NCI-H1417 (cell line): ENCODE results near the gene QKI.

Experiments used
- DNase-seq, 3 experiments: peaks; one replicate each; lab custom pipeline; 2025; lab: John Stamatoyannopoulos, UW

Gene QKI

DNA sequence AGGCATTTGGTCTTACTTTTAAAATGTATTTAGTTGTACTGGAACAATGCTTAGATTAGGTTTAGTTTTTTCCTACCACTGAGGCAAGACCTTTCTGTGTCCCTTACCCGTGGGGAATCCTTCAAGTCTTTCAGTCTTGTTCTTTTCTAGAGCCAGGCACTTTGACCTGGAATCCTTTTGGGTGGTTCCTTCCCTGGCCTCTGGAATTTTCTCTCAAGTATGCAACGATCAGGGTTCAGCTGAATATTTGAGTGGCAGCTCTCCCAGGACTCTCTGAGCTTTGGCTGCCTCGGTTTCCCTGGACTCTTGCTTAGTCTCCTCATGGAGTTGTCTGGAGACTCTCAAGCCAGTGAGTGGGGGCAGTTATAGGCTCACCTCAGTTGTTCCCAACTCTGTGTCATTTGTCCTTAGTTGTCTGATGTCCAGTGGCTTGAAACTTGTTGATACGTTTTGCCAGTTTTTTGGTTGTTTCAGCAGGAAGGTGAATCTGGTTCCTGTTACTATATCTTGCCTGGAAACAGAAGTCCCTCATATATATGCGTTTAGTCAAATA is 118.1 kb downstream of the QKI start:
- no peak for DNase-seq

DNA sequence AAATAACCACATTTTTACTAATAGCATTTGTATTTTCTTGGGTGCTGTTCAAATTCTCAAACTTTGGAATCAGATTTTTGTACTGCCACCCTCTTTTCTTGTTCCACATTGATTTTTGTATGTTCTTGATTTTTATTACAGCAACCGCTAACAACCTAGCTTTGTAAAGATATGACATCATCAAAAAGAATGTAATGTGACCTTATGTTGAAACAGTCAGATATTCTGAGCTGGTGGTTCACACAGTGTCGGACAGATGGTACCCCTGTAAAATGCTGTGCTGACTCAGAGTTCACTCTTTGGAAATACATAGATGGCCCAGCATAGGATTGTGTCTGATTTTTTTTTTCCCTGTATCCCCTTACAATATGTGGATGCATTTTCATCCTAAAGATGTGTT is 118.9 kb downstream of the QKI start:
- DNase-seq, result no peak

GRCh38 chr6:163536770-163537169 is 122.3 kb downstream of the QKI start:
- no peak for DNase-seq

DNA sequence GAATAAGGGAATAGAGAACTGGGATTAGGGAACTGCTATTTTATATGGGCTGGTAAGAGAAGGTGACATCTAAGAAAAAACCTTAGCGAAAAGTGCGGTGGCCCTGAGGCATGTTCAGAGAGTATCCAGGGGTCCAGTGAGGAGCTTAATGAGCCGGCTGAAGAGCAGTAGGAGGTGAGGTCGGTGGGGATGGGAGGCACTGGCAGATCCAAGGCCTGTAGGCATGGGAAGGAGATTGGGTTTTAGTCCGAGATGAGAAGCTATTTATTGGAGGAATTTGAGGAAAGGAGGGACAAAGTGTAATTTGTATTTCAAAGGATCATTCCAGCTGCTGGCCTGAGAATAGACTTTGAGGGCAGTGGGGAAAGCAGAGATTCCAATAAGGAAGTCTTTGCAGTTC is 123.8 kb downstream of the QKI start:
- no peak for DNase-seq

- no peak for DNase-seq
Observed at GRCh38 chr6:163539101-163539762, 124.7 kb downstream of the QKI start.

GRCh38 chr6:163543321-163543720 is 128.8 kb downstream of the QKI start:
- peak in 2 of 3 experiments; percentile 34 to 83 for DNase-seq

DNA sequence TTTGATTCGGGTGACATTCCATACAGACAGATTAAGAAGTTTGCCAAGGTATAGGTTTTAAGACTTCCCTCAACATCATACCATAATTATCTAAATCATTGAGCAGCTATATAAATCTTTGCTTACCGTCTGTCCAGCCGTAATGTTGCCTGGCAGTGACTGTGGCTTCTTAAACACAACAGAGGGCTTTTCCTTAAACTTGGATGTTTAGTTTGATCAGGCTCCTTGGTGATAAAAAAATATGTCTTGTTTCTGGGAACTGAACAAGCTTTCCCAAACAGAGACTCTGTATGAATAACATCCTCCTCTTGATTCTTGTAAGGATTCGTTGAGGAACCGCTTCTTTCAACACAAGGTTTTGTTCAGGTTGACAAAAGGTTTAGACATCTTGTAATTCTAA is 130.9 kb downstream of the QKI start:
- no peak for DNase-seq

- DNase-seq, result no peak
Observed at GRCh38 chr6:163547287-163547686, 132.8 kb downstream of the QKI start.

- DNase-seq, result no peak
Observed at GRCh38 chr6:163548624-163549023, 134.1 kb downstream of the QKI start.

GRCh38 chr6:163554032-163554431 is 139.5 kb downstream of the QKI start:
- DNase-seq, result no peak

DNA sequence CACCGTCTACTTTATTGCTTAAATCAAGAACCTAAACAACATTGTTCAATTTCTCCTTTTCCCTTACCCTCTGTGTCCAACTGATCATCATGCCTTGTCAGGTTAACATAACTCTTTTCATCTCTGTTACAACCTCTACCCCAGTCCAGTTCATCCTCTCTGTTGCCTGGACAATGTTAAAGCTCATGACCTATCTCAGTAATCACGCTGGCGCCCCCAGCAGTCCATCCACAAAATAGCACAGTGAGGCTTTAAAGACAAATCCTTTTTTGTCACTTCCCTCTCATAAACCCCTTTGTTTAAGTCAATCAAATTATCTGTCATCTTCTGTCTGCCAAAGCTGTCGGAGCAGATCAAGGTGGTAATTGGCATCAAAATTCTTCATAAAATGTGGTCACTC is 140.1 kb downstream of the QKI start:
- DNase-seq, result peak in 2 of 3 experiments; percentile 15 to 62

- DNase-seq, result no peak
Observed at GRCh38 chr6:163559661-163560060, 145.1 kb downstream of the QKI start.

GRCh38 chr6:163563318-163563717 is 148.8 kb downstream of the QKI start:
- no peak for DNase-seq

GRCh38 chr6:163564534-163564933 is 150.0 kb downstream of the QKI start:
- DNase-seq, result peak in 2 of 3 experiments; percentile 6 to 53

- peak; percentile 20 to 73 (median 24) for DNase-seq
Observed at GRCh38 chr6:163565140-163565539, 150.6 kb downstream of the QKI start.

DNA sequence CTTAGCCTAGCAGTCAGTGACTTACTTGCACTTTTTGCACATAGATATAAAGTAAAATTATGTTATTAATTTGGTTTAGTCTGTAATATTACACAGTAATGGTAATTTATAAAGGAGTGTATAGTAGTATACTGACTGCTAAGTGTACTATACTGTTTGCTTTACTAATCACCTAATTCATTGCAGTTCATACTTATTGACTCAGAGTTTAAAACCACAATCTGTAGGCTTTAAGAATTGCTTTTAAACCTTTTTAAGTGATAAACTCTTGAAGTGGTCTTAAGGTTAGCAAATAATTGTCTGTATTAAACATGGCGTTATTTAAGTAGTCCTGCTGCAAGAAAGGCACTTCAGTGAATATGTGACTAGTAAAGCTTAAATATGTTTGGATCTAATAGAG is 151.5 kb downstream of the QKI start:
- DNase-seq, result peak in 1 of 3 experiments; percentile 14

DNA sequence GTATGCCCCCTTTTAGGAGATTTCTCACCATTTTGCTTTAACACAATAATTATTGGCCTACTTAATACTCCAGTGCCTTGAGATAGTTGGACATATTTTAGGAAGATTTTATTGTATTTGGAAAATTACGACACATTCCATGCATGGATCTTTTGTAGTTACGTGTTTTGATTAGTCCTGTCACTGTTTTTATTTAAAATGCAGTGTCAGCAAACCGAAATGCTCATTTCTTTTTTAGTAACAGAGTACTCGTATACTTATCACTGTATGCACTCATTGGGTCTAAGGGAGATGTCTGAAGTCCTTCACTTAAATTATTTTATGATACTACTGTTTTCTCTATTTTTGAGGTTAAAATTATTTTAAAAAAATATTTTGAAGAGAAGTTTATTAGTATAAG is 153.8 kb downstream of the QKI start:
- no peak for DNase-seq

- no peak for DNase-seq
Observed at GRCh38 chr6:163570579-163571231, 156.2 kb downstream of the QKI start.

GRCh38 chr6:163571730-163572129 is 157.2 kb downstream of the QKI start:
- DNase-seq, result no peak

DNA sequence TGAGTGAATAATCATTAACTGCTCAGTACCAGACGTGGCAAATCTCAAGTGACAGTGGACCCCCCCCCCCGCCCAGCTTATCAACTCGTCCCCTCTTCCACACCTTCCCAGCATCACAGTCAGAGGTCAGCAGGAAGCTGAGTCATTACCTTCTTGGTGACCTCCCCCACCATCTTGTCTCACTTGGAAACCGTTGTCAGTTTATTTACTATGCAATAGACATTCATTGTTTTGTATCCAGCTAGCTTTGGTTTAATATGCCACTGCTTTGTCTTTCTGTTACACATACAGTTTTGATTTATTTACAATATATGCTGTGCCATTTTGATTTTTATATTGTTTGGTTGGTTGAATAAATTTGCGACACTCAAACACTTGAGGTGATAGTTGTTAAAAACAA is 158.1 kb downstream of the QKI start:
- DNase-seq, result peak in 2 of 3 experiments; percentile 12 to 60

DNA sequence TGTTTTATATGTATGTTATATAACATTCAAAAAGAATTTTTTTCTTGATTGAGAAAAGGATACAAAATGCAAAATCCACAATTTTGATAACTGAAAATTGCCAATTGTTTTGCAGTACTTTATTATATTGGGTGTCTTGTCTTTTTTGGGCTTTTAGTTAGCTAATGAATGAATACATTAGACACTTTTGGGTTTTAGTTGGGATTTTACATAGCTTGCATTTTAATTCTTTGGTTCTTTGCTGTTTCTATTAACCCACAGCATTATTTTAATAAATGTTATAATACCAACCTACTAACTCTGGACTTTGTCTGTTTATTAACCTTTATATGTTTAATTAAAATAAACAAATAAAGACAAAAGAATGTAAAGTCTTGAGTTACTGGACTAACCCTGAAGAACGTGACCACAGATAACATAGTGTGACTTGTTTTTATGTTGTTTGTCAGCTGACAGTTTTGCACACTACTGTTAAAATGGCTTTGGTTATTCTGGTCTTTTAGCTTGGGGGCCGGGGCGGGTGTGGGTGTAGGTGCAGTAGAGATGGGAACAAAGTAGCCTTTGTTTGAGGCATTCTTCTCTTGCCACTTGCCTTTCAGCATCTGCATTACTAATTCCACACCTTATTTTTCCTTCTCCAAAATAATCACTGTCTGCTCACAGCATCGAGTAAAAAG is 159.1 kb downstream of the QKI start:
- no peak for DNase-seq

DNA sequence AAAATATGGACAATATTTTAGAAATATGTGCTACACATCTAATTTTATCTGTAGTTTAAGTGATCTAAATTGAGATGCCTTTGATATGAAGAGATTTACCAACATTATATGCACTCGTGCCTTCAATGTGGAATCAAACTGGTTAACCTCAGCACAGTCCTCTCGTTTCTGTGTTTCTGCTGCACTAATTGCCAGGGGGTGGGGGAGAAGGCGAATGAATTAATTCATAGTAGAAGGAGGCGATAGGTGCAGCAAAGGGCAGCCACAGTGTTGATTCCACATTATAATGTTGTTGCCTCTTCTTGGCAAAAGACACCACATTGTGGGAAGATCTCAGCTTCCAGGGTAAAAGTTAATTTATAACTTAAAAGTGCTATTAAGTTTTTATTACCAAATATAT is 161.6 kb downstream of the QKI start:
- no peak for DNase-seq

GRCh38 chr6:163577404-163577803 is 162.9 kb downstream of the QKI start:
- DNase-seq, result peak in 2 of 3 experiments; percentile 18 to 56
